Measurements from ENCODE around the gene SPOUT1.

The SPOUT1 gene

DNA sequence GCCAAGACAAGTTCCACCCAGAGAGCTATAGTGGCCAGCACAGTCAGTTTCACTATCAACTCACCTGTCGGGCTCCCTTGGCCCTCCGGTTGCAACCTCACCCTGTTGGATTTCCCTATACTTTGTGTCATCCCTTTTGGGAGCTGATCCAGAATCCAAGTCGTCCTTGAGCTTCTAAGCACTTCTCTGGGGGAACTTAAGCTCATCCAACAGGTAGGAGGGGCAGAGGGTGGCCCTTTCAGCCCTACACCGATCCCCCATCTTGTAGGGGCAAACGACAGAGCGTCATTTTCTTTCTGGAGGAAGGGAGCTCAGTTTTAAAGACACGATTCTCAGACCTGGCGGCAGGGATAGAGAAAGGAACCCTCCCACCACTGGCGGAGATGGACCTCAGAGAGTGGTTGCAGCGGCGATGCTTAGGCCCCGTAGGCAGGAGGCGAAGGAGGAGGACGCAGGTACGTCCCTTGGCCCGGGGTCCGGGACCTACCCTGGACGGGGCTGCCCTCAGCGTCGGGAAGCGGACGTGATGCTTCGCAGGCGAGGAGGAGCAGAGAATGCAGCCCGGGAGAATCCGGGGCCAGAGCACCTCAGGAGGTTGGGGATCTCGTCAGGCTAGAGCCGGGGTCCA lies 58.4 kb downstream of the SPOUT1 start:
- no peak for DNase-seq

- no peak for DNase-seq
Observed at GRCh38 chr9:128770286-128771030, 59.1 kb downstream of the SPOUT1 start.
